ENCODE data around the gene COL4A6.

Gene COL4A6

DNA sequence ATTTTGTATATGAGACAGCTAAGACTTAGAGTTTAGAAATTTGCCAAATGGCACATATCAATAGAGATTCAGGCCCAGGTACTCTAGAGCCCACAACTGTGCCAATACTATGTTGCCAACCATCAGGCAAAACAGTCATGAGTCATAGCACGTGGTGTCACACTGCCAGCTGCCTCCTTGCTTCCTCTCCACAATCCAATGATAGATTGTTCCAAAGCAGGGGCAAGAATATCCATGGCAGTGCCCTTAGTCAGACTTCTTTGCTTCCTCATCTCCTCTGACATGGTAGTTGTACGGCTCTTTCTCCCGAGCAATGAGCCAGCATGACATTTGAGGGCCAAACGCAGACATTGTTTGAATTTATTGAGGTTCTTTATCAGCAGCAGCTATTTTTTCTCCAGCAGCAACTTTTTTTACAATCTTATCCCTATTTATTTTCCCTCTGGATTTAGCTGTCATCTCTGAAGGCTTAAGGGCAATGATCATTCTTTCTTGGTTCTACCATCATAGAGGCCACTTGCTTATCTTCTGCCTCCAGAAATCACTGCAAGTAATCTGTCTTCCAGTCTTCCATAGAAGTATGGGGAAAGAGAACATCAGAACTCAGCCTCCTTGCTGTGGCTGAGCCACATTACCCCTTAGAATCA lies 169.7 kb downstream of the COL4A6 start:
- DNase-seq = no peak

DNA sequence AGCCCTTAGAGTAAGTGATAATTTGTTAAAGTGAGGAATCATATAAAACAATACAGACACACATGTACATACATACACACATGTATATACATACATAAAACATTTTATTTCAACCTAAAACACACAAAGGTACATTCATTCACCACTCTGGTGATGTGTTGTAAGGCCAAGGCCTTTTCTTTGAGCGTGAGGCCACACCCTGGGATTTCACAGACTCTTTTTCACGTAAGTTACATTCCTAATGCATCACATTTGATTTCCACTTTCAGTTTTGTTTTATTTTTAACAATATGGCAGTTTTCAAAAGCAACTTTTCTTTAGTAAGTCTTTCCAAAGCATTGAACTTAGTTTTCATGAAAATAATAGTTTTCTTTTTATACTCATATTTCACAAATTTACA lies 170.7 kb downstream of the COL4A6 start:
- no peak for DNase-seq

DNA sequence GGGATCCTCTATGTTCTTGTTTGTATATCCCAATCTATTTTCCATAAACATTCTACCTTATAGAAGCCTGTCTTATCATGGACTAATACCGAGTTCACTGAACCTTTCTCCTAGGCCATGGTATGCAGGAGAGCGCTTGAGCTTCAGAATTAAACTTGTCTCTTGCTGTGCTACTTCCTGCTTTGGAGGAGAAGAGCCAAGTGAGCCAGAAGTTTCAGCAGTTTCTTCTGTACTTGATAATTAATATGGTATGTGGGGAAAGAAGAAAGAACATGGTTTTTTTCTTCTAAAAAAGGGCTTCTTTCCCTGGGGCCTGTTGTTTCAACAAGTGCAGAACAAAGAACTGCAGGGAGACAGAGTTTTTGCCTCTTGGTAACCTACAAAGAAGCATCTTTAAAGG lies 173.8 kb downstream of the COL4A6 start:
- DNase-seq = no peak

DNA sequence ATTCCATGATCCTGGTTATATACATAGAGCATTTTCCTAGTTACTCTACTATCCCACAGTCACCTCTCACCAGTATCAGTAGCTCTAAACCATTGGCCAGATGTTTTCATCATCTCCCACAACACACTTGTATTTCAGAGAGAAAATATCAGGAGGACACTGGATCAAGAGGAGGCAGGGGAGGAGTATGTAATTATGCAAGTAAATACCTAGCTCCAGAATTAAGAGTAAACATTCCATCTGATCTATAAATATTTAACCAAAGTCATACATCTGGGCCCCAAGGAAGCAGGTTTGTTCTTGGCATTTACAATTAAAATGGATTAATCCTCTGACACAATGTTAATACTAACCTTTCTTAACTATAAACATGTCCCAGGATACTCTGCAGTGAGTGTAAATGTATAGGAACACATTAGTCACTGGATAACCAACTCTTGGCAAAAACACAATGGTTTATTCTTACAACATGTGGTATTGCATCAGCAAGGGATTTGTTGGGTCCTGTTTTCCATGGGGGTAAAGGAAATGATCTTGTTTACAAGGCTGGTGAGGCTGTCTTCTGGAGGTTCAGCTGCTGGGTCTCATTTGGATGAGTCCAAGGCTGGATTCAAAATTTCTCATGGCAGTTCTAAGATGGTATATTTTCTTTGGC lies 176.5 kb downstream of the COL4A6 start:
- DNase-seq = no peak

DNA sequence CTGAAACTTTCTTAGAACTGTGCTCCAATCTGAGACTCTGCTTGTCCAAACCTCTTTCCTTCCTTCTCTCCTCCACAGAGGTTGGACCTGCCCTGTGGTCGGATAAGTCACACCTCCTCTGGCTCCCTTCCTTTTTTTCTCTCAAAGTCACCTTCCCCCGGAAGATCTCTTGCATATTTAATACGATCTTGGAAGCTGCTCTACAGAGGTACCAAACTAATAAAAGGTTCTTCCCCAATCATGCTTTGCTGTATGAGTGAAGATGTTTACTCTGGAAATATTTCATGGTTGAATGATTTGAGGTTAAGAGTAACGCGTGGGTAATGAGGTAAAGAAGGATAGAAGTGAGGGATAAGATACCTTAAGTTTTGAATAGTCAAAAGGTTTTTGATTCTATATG lies 180.7 kb downstream of the COL4A6 start:
- no peak for DNase-seq

DNA sequence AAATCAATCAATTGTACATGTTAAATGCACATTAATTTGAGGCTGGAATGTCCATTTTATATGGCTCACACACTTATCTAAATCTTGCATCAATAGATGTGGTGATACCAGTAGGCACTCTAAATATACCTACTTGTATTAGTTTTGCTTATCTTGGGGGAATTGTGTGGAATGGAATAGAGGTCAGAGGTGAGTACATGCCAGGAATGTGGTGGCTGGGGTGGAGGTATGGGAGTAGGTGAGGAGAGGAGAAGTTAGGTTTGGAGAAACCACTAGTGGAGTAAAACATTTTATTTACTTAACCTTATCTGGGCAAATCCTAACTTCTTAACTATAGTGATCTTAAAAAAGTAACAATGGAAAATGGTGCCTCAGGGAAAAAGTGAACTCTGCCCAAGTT lies 183.6 kb downstream of the COL4A6 start:
- DNase-seq = no peak

DNA sequence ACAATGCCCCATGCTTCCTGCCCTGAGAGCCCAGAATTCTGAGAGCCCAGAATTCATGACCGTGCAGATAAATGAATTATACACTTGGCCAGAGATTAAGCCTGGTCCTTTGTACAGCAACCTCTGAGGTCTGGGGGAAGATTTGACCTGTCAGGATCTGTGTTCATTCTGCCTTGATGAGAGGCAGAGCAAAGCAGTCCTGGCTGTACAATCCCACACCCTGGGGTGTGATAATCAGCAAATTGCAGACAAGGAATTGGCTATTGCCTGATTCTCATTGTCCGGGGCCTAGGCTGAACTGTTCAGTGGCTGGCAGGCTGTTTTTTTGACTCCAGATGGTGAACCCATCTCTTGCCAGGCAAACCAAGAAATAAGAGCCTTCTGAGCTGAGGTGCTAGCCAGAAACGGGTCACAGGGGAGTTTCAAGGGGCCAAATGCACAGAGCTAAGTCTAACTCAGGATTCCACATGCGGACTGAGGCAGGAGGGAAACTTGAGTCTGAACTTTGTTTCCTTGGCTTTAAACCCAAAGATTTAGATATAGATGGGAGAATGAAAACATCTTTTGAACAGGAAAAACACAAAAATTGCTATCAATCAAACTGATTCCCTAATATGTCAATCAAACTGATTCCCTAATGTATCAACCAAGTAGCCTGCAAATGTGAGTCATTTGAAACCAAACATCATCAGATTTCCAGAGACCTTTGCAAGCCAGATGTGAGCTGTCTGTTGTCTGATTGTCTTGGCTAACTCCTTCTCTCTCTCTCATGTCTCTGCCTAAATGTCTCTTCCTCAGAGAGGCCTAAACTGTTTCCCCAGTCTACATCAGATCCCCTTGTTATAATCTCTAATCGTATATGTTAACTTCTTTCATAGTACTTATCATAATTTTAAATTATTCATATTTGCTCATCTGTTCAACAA lies 187.3 kb downstream of the COL4A6 start:
- no peak for DNase-seq

DNA sequence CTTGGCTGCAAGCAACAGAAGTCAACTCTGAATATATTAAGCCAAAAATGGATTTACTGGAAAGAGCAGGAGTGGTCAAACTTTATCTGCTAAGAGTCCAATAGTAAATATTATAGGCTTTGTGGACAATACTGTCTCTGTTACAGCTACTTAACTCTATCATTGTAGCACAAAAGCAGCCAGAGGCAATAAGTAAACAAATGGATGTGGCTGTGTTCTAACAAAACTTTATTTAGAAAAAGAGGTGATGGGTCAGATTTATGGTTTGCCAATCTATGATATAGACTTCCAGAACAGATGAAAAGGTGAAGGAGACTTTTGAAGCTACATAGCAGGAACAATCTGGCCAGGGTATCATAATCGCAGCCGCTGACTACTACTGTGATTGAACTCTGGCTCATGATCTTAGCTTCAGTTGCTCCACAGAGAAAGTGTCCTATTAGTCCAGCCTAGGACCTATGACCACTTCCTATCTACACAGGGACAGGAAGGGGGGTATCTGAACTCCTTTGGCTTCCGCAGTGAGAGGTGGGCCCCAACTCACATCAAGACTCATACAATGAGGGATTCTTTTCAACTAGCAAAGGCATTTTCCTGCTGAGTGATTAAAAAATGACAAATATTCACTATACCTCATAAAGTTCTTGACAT lies 191.8 kb downstream of the COL4A6 start:
- no peak for DNase-seq

DNA sequence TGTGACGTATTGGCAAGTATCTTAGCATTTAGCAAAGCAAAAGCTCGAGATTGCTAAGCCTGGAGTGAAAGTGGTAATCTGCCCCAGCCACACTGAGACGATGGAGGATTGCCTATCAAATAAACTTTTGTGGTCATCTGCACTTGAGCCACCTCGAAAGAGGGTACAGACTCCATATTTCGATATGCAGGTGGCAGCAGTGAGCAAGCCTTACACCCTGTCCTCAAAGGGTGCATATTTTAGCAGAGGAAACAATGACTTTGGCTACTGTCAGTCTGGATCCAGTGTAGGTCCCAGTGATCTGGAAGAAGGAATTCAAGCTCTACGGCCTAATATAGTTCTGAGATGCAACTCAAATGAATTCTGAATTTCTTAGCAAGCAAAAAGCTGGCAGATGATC lies 192.8 kb downstream of the COL4A6 start:
- no peak for DNase-seq

DNA sequence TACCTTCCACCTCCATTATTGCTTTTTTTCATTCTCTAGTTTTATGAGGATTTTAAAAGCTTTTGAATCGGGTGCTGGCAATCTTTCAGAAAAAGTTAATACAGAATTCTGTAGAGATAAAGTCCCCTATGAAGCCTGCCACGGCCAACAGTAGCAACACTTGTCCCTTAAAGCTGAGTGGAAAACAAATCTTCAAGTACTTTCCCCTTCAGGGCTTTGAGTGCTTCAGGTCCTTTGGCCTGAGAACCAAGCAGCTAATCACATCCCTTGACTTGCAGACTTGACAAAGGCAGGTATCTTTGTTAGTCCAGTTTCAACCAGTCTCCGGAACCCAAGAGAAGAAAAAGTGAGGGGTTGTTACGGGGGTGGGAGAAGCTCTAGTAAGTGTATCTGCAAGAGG lies 202.2 kb downstream of the COL4A6 start:
- DNase-seq = no peak

DNA sequence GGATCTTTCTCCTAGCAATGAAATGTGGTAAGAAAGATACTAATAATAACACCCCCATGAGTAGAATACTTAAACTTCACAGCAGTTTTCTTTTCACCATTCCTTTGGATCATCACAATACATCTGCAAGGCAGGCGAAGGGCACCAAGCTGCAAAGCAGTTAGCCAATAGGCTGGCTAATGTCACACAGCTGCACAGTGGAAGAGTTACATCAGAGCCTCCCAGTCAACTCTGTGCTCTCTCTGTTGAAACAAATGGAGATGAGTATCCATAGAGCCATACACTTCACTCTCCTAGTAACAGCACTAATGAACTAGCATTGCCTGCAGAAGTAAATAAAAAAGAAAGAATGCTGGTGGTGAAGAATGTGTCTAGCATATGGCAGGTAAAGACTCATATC lies 207.6 kb downstream of the COL4A6 start:
- no peak for DNase-seq

DNA sequence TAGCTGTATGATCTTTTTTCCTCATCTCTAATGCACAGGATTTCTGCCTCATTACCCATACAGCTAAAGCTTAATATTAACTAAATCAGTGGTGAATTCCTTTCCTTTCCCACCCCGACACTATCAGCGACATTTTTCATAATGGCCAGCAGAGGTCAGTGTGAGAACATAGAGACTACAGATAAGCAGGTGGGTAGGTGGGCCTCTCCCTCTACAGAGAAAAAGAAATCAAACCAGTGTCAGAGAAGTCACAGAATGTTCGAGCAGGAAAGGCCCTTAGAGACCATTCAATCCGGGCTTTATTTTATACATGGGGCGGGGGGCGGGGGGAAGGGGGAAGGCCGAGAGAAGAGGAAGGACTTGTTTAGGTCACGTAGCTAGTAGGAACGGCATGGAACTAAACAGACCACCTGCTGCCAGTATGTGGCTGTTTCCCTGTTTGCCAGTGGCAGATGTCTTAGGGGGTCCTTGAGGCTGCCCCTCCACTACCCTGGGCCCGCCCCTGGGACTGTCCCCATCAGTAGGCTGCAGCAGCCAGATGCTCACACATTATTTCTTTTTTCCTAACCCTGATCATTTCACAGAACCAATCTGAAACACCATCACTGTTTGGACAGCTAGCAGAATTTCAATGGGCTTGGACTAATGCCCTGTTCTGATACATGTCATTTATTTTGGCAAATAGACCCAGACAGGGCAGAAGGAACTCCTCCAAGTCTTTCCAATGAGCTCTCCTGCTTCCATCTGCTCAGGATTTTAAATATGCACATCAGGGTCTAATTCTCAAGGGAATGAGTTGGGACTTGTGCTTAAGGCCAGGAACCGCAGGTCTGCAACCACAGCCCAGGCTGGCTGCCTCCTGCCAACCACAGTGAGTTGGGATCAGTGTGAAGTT lies 213.2 kb downstream of the COL4A6 start:
- peak; percentile 20 for DNase-seq

DNA sequence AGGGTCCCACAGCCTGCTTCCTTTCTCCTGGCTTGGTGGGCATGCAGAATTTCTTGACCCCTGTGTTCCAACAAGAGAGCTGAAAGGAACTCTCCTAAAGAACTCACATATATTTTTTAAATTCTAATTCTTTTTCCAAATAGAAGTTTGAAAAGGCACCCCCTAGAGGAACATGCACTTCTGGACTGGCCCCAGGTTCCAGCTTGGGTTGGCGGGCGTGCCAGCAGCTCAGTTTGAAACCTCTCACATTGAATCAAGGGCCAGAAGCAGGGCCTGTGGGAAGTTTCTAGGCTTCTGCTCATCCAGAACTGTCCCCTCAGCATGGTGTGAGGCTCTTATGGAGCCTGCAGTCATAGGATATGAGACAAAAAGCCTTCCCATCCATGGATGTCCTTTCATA lies 214.0 kb downstream of the COL4A6 start:
- DNase-seq = no peak

DNA sequence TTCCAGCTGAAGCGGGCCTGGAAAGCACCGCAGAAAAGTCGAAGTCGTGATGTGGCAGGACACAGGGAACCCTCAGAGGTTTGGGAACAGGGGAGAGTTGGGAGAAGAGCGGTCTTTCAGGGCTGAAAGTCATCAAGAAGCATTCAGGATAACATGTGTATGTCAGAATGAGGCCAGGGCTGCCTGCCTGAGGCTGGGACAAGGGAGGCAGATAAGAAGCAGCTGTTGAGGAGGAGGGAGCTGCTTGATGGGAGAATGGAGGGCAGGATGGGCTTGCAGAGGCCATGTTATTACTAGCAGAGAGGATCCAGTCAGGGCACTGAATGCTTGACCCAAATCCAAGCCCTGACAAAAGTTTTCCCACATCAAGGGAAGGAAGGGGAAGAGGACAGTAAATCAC lies 214.6 kb downstream of the COL4A6 start:
- no peak for DNase-seq

DNA sequence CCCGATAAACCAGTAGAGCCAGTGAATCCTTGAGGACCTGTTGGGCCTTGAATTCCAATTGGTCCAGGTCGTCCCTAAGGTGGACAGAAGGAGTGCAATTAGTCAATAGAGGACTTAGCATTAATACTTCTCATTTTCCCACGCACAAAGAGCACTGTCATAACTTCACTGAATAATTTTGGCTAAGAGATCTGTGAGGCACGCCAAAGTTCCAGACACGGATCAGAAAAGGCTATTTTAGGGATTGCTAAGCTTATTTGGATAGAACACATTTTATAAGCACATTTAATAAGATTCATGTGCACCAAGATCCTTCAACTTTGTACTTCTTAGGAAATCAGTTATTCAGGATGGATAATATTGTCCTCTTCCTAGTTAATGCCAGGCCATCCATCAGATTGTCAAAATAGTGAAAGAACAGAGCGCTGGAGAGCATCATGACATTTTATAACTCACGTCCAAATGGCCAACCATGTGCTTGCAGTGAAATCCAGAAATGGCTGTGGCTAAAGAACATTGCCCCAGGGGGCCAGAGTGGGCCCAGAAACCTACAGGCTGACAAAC lies 216.8 kb downstream of the COL4A6 start:
- DNase-seq = no peak

DNA sequence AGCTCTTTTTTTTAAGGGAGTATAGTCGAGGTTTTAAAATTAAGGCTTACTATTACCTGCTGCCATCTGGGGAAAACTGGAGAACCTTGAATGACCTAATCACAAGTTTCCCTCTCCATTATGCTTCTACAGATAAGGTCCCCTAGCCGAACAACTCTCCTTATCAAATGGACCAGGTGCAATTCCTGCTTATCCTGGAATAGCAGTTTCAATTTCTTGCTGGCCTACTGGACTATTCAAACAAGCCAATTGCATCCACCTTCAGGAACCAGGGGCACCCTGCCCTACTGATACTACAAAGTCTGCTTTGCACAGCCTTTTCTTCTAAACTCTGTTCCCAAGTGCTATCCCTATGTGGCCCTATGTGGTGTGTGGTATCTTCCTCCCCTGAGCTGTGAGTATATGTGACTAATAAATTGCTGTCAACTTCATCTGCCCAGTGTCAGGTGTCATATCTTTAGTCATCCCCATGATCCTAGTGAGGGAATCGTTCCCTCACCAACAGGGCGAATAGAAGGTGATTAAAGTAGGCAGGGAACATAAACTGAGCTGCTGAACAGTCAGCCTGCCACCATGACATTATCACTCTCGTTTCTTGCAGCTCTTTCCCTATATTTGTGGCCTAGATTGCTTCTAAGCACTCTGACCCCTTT lies 218.1 kb downstream of the COL4A6 start:
- no peak for DNase-seq

DNA sequence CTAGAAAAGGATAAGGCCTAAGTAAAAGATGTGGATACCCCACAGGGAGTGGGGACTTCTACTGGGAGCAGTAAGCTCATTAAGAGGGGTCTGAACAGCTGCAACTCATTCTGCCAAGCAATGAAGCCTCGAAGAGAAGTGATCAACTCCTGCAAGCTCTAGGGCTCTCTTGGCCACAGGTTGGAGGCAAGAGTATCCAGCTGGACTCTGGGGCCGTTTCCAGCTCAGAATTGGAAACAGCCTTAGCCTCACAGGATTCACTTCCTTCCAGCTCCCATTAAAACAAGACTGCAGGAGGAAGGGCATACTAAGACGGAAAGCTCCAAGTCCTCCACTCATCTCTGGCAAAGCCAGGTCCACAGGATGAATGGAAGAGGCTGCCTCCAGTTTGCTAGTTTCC lies 220.3 kb downstream of the COL4A6 start:
- no peak for DNase-seq

DNA sequence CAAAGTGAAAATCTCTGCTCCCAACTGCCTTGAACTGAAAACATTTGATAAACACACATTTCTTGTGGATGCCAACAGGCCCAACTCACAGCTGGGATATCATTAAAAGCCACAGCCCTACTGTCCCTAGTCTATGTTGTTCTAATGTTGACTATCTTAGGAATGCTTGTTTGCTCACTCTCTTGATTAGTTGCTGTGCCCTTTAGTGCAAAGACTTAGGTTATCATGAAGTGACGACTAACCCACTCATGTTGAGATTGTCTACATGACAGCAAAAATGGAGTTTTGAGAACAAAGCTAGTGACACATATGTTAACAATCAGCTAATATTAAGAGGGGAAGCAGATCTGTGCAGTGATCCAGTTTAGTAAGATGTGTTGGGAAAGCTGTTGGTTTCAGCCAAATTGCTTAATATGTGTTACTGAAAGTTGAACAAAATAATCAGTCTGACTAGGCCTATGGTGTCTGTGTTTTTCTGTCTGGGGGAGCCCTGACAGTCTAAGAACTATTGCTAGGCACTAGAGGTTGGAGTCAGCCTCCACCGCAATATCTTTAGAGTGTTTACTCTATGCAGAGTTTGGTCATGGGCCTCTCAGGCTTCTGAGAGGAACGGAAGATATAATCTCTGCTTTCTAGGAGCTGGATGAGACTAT lies 221.2 kb downstream of the COL4A6 start:
- no peak for DNase-seq

DNA sequence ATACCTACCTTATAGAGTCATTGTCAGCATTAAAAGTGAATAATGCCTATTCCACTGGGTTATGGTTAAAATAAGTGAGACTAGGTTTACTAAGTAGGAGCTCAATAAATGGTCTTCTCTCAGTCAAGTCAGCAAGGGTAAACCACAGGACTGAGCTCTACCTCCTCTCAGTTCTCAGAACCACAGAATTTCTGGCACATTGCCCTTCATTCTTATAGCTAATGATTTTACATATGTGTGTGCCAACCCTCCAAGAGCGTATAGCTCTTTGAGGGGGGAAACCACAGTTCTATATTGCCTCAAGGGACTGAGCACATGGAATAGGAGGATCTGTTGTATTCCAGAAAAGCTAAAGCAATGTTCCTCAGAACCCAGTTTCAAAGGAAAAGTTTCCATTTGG lies 221.8 kb downstream of the COL4A6 start:
- DNase-seq = no peak

DNA sequence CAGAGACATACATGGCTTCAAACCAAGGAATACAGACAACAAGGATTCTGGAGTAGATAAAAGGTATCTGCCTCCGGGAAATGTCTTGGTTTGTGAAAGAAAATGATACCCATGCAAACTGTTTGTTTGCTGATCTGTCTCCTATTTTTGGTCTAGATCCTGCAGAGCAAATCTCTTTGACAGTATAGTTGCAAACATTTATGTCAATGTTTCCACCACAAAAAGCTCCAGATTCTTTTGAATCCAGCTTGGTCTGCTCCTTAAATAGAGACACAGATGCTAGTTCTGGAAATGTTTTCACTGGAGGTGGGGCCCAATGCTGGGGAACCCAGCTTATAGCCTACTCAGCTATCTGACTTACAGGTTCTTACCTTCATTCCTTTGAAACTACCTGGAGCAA lies 226.9 kb downstream of the COL4A6 start:
- no peak for DNase-seq

DNA sequence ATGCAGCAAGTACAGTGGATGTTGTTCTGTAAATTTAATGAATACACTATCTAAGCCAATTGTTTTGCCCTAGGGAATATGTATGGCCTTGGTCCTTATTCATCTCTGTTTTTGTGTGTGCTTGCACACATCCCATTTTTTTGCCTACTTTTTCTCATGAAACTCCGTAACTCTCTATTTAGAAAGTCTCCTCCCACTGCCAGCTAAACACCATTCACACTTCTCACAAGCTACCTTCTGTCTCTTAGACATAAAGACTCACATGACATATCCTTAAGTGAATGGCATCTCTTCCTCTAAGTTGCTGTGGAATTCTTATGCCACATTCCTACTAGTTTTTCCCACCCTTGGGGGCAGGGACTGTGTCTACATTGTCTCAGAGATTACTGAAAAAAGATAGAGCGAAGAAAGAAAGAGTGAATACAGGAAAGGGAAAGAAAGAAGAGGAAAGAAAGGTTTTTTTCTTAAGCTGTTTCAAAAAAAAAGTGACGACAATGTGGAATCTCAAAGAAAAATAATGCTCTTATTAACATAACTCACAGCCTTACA lies 229.1 kb downstream of the COL4A6 start:
- DNase-seq = no peak
